ENCODE measurements around the gene CHIA. TPM values are rescaled to one million over a fixed set of nuclear protein-coding genes. Genes with fewer than 3 reads are reported as not detected.
A peak's percentile ranks its signal among the peaks of the same experiment; 100 is the strongest.
"Not testable (repeated sequence)": the region's sequence is repeated elsewhere in the genome, so short reads cannot be mapped to it uniquely, and the experiment has no call there.

Gene CHIA
- total RNA-seq, 2 donors from 2014 or later, result not detected

DNA sequence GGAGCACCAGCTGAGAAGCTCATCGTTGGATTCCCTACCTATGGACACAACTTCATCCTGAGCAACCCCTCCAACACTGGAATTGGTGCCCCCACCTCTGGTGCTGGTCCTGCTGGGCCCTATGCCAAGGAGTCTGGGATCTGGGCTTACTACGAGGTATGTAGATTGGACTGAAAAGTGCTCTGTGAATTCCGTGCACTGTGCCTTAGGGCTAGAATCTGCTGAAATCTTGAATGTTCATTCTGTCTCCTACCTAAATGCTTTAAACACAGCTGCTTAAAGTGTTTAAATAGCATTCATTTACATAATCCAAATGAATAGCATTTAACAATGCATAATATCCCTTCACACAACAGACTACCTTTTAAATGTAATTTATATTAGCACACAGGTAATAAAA, 27.9 kb downstream of the CHIA start:
- no peak for DNase-seq (ENCODE audit: low spot score)
- Mint-ChIP-seq H3K4me3 (no peak overlapping the region), H3K27me3 (peaks cover 0 to 10% of the 10 kb centered on the region in 2 donors), H3K4me1 (ENCODE audit: low read depth in 2 of 2) (peaks cover 8 to 12% of the 10 kb centered on the region in 2 donors), H3K9me3 (peaks cover 5% of the 10 kb centered on the region), H3K36me3 (no peaks in the 10 kb centered on the region), H3K27ac (no peak overlapping the region)
- ATAC-seq, result no peak

DNA sequence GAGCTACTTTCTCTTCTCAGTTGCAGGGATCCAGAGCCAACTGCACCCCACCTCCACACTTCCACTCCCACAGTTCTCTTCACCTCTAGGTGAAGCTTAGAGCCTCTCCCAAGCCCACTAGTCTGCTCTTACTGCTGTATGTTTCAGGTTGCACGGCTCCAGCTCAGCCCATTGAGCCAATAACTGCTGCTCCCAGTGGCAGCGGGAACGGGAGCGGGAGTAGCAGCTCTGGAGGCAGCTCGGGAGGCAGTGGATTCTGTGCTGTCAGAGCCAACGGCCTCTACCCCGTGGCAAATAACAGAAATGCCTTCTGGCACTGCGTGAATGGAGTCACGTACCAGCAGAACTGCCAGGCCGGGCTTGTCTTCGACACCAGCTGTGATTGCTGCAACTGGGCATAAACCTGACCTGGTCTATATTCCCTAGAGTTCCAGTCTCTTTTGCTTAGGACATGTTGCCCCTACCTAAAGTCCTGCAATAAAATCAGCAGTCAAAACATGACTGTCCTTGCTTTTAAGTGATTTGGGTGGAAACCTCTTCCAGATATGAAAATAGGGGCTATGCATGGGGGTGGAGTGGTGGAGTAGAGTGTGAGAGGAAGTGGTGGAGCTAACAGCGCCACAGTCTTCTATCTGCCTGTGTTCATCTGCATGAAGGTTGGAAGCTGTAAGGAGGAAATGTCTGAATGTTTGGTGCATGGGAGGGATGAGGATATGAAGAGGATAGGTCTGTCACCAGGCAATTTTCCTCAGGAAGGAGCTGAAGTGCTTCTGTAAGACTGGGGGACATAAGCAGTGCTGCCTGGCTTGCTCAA, 29.6 kb downstream of the CHIA start:
- no peaks in the 10 kb centered on the region for H3K36me3 Mint-ChIP-seq
- H3K4me1 Mint-ChIP-seq (ENCODE audit: low read depth in 2 of 2), result peaks cover 8 to 12% of the 10 kb centered on the region in 2 donors
- H3K27ac Mint-ChIP-seq, result peak overlapping the region in 1 of 2 donors; percentile 10
- ATAC-seq (no peak), DNase-seq (ENCODE audit: low spot score) (no peak)
- peaks cover 5% of the 10 kb centered on the region for H3K9me3 Mint-ChIP-seq
- no peak overlapping the region for H3K4me3 Mint-ChIP-seq
- H3K27me3 Mint-ChIP-seq, result peaks cover 0 to 6% of the 10 kb centered on the region in 2 donors

DNA sequence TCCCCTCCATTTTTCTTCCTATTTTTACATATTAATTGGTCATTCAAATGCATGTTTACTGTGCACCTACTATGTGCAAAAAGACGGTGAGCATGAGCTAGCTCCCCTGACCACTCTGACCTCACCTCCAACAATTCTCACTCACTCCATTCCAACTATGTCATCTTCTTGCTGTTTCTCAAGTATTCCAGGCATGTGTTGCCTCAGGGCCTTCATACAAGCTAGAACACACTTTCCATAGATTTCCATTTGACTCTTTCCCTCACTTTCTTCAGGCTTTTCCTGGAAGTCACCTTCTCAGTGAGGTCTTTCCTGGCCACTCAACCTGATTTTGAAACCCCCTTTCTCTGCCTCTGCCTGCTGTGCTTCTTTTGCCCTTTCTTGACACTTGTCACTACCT, 32.6 kb downstream of the CHIA start:
- peaks cover 10% of the 10 kb centered on the region for H3K9me3 Mint-ChIP-seq
- peaks cover 8% of the 10 kb centered on the region for H3K36me3 Mint-ChIP-seq
- no peak for ATAC-seq
- no peak overlapping the region for H3K4me3 Mint-ChIP-seq
- DNase-seq (ENCODE audit: low spot score), result no peak
- H3K4me1 Mint-ChIP-seq (ENCODE audit: low read depth in 2 of 2), result peaks cover 8 to 12% of the 10 kb centered on the region in 2 donors
- no peak overlapping the region for H3K27ac Mint-ChIP-seq
- H3K27me3 Mint-ChIP-seq, result peaks cover 0 to 5% of the 10 kb centered on the region in 2 donors

DNA sequence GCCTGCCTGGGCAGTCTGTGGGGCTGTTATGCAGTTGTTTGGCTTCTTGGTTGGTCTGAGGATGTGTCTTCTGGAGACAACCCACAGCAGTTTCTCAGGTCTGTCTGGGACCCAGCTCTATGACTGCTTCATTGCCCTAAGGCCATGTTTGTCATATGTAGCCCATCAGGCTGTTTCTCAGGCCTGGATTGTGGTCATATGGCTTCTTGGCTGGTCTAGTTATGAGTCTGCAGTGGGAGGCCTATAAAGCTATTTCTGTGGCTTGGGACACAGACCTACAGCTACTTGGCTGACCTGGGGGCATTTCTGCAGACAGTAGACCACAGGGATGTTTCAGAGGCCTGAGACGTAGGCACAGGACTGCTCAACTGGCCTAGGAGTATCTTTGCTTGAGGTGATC, 41.5 kb downstream of the CHIA start:
- no peak overlapping the region for H3K4me3 Mint-ChIP-seq
- ATAC-seq (peak in 1 of 2 donors; percentile 46), DNase-seq (ENCODE audit: low spot score) (no peak)
- peaks cover 0 to 5% of the 10 kb centered on the region in 2 donors for H3K4me1 Mint-ChIP-seq (ENCODE audit: low read depth in 2 of 2)
- H3K27ac Mint-ChIP-seq, result no peak overlapping the region
- H3K36me3 Mint-ChIP-seq, result peaks cover 39% of the 10 kb centered on the region
- peaks cover 0 to 7% of the 10 kb centered on the region in 2 donors for H3K27me3 Mint-ChIP-seq
- peaks cover 19% of the 10 kb centered on the region for H3K9me3 Mint-ChIP-seq

GRCh38 chr1:111334169-111334568, 43.5 kb downstream of the CHIA start:
- peak; percentile 59 to 67 for ATAC-seq
- Mint-ChIP-seq H3K27ac (peak overlapping the region; percentile 54 to 61), H3K9me3 (peaks cover 11% of the 10 kb centered on the region), H3K36me3 (peaks cover 33% of the 10 kb centered on the region), H3K27me3 (peaks cover 0 to 3% of the 10 kb centered on the region in 2 donors), H3K4me1 (ENCODE audit: low read depth in 2 of 2) (peaks cover 0 to 5% of the 10 kb centered on the region in 2 donors), H3K4me3 (no peak overlapping the region)
- no peak for DNase-seq (ENCODE audit: low spot score)

- not testable (repeated sequence) for H3K27ac Mint-ChIP-seq; H3K4me1 Mint-ChIP-seq (ENCODE audit: low read depth in 2 of 2); H3K4me3 Mint-ChIP-seq; DNase-seq (ENCODE audit: low spot score); H3K27me3 Mint-ChIP-seq; ATAC-seq; H3K9me3 Mint-ChIP-seq
- H3K36me3 Mint-ChIP-seq, result peaks cover 25% of the 10 kb centered on the region
Observed at GRCh38 chr1:111335214-111335877, 44.7 kb downstream of the CHIA start.

DNA sequence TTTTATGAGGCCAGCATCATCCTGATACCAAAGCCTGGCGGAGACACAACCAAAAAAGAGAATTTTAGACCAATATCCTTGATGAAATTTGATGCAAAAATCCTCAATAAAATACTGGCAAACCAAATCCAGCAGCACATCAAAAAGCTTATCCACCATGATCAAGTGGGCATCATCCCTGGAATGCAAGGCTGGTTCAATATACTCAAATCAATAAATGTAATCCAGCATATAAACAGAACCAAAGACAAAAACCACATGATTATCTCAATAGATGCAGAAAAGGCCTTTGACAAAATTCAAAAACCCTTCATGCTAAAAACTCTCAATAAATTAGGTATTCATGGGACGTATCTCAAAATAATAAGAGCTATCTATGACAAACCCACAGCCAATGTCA, 48.2 kb downstream of the CHIA start:
- not testable (repeated sequence) for DNase-seq (ENCODE audit: low spot score); H3K9me3 Mint-ChIP-seq; H3K4me1 Mint-ChIP-seq (ENCODE audit: low read depth in 2 of 2); H3K4me3 Mint-ChIP-seq; H3K27ac Mint-ChIP-seq; H3K27me3 Mint-ChIP-seq; ATAC-seq
- H3K36me3 Mint-ChIP-seq, result peaks cover 18% of the 10 kb centered on the region

DNA sequence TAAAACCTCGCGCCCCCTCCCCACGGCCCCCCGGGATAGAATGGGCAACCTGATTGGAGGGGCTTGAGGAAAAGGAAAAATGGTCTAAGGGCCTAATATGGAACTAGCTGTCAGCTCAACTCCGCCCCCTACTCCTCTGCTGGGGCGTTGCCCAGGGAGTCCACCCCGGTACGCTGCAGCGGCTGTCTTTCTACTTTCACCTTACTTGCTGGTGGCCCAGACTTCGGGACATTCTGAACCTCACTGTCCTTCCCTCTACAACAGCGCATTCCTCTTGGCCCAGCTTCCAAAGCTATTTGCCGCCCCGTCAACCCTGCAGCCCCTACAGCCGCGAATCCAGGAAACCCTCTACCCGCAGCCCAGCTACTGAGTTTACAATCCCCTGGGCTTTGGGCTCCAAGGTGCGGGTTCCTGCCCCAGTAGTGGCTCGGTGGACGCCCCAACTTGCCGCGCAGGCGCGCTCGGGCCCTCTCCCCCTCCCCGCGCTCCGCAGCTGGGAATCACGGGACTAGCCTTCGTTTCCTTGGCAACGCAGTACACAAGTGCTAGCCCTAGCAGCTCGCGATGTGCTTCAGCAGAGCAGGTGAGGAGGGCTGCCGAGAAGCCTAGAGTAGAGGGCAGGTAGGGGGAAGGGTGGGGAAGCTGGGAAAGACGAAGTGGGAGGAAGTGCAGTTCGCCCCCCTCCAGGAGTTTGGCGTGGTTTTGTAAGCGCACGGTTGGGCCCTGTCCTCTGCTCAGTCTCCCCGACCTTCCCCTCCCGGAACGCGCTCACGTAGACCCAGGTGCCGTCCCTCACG, 55.6 kb downstream of the CHIA start:
- Mint-ChIP-seq H3K4me3 (peak overlapping the region; percentile 85), H3K27me3 (no peaks in the 10 kb centered on the region), H3K27ac (peak overlapping the region in 1 of 2 donors; percentile 51), H3K36me3 (no peaks in the 10 kb centered on the region), H3K4me1 (ENCODE audit: low read depth in 2 of 2) (peaks cover 10 to 16% of the 10 kb centered on the region in 2 donors), H3K9me3 (no peaks in the 10 kb centered on the region)
- DNase-seq (ENCODE audit: low spot score) (peak; percentile 76), ATAC-seq (peak; percentile 91 to 92)

GRCh38 chr1:111347026-111347425, 56.4 kb downstream of the CHIA start:
- no peak for DNase-seq (ENCODE audit: low spot score)
- Mint-ChIP-seq H3K4me1 (ENCODE audit: low read depth in 2 of 2) (peaks cover 10 to 16% of the 10 kb centered on the region in 2 donors), H3K27me3 (no peaks in the 10 kb centered on the region), H3K27ac (peak overlapping the region in 1 of 2 donors; percentile 27), H3K36me3 (no peaks in the 10 kb centered on the region), H3K9me3 (no peaks in the 10 kb centered on the region), H3K4me3 (peak overlapping the region; percentile 85)
- ATAC-seq, result no peak

DNA sequence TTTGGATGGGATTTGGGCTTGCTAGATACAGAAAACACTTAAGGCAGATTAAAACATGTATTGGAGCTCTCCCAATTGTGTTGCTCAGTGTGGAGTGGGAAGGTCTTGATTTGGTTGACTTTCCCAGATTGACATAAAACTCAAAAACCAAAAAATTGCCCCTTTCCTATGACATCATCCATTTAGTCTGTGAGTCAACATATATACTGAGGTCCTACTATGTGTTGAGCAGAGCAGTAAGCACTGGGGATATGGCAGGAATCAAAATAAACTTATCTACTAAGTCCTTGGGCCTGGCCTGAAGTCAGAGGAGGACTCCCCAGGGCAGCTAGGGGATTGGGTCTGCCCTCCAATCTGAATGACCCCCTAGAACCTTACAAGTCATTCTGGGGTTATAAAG, 61.0 kb downstream of the CHIA start:
- DNase-seq (ENCODE audit: low spot score) (no peak), ATAC-seq (peak in 1 of 2 donors; percentile 28)
- Mint-ChIP-seq H3K9me3 (no peaks in the 10 kb centered on the region), H3K27ac (no peak overlapping the region), H3K4me3 (no peak overlapping the region), H3K4me1 (ENCODE audit: low read depth in 2 of 2) (peaks cover 6 to 7% of the 10 kb centered on the region in 2 donors), H3K36me3 (no peaks in the 10 kb centered on the region), H3K27me3 (no peaks in the 10 kb centered on the region)

DNA sequence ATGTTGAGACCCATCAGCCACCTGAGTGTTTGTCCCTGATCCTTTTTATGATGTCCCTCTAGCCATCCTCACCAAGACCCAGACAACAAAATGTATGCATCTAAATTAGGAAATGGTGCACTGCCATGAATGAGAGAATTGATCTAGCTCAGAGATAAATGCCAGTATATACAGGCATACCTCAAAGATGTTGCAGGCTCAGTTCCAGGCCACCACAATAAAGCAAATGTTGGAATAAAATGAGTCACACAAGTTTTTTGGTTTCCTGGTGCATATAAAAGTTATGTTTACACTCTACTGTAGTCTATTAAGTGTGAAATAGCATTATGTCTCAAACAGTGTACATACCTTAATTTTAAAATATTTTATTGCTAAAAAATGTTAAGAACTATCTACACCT, 63.9 kb downstream of the CHIA start:
- Mint-ChIP-seq H3K9me3 (no peaks in the 10 kb centered on the region), H3K27ac (no peak overlapping the region), H3K4me1 (ENCODE audit: low read depth in 2 of 2) (no peaks in the 10 kb centered on the region), H3K4me3 (no peak overlapping the region), H3K36me3 (no peaks in the 10 kb centered on the region), H3K27me3 (peaks cover 0 to 4% of the 10 kb centered on the region in 2 donors)
- no peak for DNase-seq (ENCODE audit: low spot score)
- no peak for ATAC-seq

GRCh38 chr1:111358964-111359363, 68.3 kb downstream of the CHIA start:
- Mint-ChIP-seq H3K4me1 (ENCODE audit: low read depth in 2 of 2) (no peaks in the 10 kb centered on the region), H3K4me3 (no peak overlapping the region), H3K9me3 (no peaks in the 10 kb centered on the region), H3K36me3 (no peaks in the 10 kb centered on the region), H3K27ac (no peak overlapping the region), H3K27me3 (peaks cover 4 to 6% of the 10 kb centered on the region in 2 donors)
- no peak for ATAC-seq
- no peak for DNase-seq (ENCODE audit: low spot score)

DNA sequence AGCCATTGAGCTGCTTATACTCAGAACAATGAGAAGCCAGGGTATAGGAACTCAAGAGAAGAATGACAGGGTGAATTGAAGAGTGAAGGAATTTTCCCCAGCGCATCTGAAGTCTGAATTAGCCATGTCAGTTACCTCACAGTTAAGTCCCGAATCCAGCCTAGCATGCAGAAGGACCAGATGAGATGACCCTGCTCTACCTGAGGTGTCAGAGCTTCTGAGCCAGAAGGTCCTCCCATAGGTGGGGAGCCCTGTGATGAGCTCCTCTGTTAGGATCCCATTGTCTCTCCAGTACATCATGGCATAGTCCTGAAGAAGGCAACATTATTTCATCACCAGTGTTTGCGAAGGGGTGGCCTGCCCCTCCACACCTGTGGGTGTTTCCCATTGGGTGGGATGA, 68.7 kb downstream of the CHIA start:
- no peak for ATAC-seq
- Mint-ChIP-seq H3K4me3 (no peak overlapping the region), H3K36me3 (no peaks in the 10 kb centered on the region)

More for the DNA sequence above, 68.7 kb downstream of the CHIA start:
- DNase-seq (ENCODE audit: low spot score), result no peak
- Mint-ChIP-seq H3K27ac (no peak overlapping the region), H3K4me1 (ENCODE audit: low read depth in 2 of 2) (no peaks in the 10 kb centered on the region), H3K27me3 (peaks cover 8 to 9% of the 10 kb centered on the region in 2 donors), H3K9me3 (no peaks in the 10 kb centered on the region)
